K562 (cell line): ENCODE results near the gene ZNF594. TPM values are rescaled to one million over a fixed set of nuclear protein-coding genes. Genes with fewer than 3 reads are reported as not detected.

ENCODE experiments used
- ARID1B ChIP-seq: fragments of 450-650 bp; IDR thresholded peaks from 2 replicates; pipeline ENCODE4 v1.6.1; 2016; ENCODE audit warnings: antibody characterized with exemption, mild to moderate bottlenecking, inconsistent platforms
- CBX3 ChIP-seq, 2 experiments: IDR thresholded peaks; 1 replicate in 1 of 2; 2 replicates in 1 of 2; pipeline ENCODE4 v1.6.1; 2012; ENCODE audit warnings: inconsistent platforms in 2 of 2, low read length in 2 of 2, borderline replicate concordance in 1 of 2, control low read depth in 1 of 2
- DACH1 ChIP-seq: fragments of 450-650 bp; IDR thresholded peaks from 2 replicates; pipeline ENCODE4 v1.6.1; 2018; ENCODE audit not compliant: partially characterized antibody
- ETV1 ChIP-seq: fragments of 450-650 bp; conservative IDR thresholded peaks from 2 replicates; pipeline ENCODE4 v1.6.1; 2016; ENCODE audit warnings: missing genetic modification characterization, control low read depth, low read depth, missing compliant biosample characterization
- FIP1L1 ChIP-seq: fragments of 200-400 bp; formaldehyde crosslinking; IDR thresholded peaks from 2 replicates; pipeline ENCODE4 v1.6.1; 2018; ENCODE audit warnings: mild to moderate bottlenecking, low read depth, low read length; ENCODE audit not compliant: poor library complexity, severe bottlenecking
- GABPA ChIP-seq: fragments of 200-800 bp; sonication (Bioruptor generic); conservative IDR thresholded peaks from 2 replicates; pipeline ENCODE4 v1.6.1; 2016; ENCODE audit warnings: low read depth, missing genetic modification characterization, missing compliant biosample characterization
- KAT7 ChIP-seq: sonication (generic); formaldehyde crosslinking; IDR thresholded peaks from 2 replicates; pipeline ENCODE4 v1.8.0; 2022; ENCODE audit warnings: missing genetic modification reagents, mild to moderate bottlenecking, borderline replicate concordance
- KDM5B ChIP-seq: fragments of 200-600 bp; sonication (generic); IDR thresholded peaks from 2 replicates; pipeline ENCODE4 v1.6.1; 2012; ENCODE audit warnings: low read depth, mild to moderate bottlenecking, moderate library complexity, low read length, control low read depth, inconsistent platforms; ENCODE audit not compliant: insufficient replicate concordance
- MBD2 ChIP-seq: sonication (generic); IDR thresholded peaks from 2 replicates; pipeline ENCODE4 v1.6.1; 2016; ENCODE audit warnings: low read depth, borderline replicate concordance
- NFIC ChIP-seq: fragments of 450-650 bp; IDR thresholded peaks from 2 replicates; pipeline ENCODE4 v1.6.1; 2017; ENCODE audit warnings: mild to moderate bottlenecking, inconsistent platforms
- PHF8 ChIP-seq: fragments of 200-600 bp; sonication (generic); IDR thresholded peaks from 2 replicates; pipeline ENCODE4 v1.6.1; 2012; ENCODE audit warnings: mixed run types, mild to moderate bottlenecking, inconsistent platforms, low read length, moderate library complexity, borderline replicate concordance
- RBBP5 ChIP-seq: fragments of 200-600 bp; sonication (generic); IDR thresholded peaks from 2 replicates; pipeline ENCODE4 v1.6.1; 2012; ENCODE audit warnings: borderline replicate concordance, mild to moderate bottlenecking, low read length, control low read depth, inconsistent platforms; ENCODE audit not compliant: insufficient read depth, poor library complexity, severe bottlenecking
- RBM25 ChIP-seq: fragments of 200-400 bp; formaldehyde crosslinking; IDR thresholded peaks from 2 replicates; pipeline ENCODE4 v1.6.1; 2018; ENCODE audit warnings: low read length, low read depth, moderate library complexity; ENCODE audit not compliant: severe bottlenecking
- SAFB ChIP-seq: fragments of 200-400 bp; formaldehyde crosslinking; IDR thresholded peaks from 2 replicates; pipeline ENCODE4 v1.6.1; 2017; ENCODE audit warnings: low read depth, low read length, borderline replicate concordance
- SP1 ChIP-seq: sonication (generic); formaldehyde crosslinking; IDR thresholded peaks from 2 replicates; pipeline ENCODE4 v1.8.1; 2022; ENCODE audit warnings: mild to moderate bottlenecking, missing genetic modification reagents
- STAT5B ChIP-seq: fragments of 250-450 bp; sonication (Bioruptor Pico); IDR thresholded peaks from 2 replicates; pipeline ENCODE4 v1.8.0; 2021; ENCODE audit warnings: mild to moderate bottlenecking, inconsistent platforms
- TAF1 ChIP-seq: IDR thresholded peaks from 2 replicates; pipeline ENCODE4 v1.6.1; 2011; ENCODE audit warnings: mild to moderate bottlenecking, low read length, moderate library complexity; ENCODE audit not compliant: insufficient read depth, control insufficient read depth, severe bottlenecking; ENCODE audit errors: extremely low read depth
- XRCC3 ChIP-seq: fragments of 450-650 bp; IDR thresholded peaks from 2 replicates; pipeline ENCODE4 v1.6.1; 2017; ENCODE audit warnings: mild to moderate bottlenecking, moderate library complexity
- ZFX ChIP-seq: sonication (generic); formaldehyde crosslinking; IDR thresholded peaks from 2 replicates; pipeline ENCODE4 v1.8.0; 2022; ENCODE audit warnings: mild to moderate bottlenecking, missing genetic modification reagents, moderate library complexity
- ZNF384 ChIP-seq: IDR thresholded peaks from 2 replicates; pipeline ENCODE4 v1.6.1; 2012; ENCODE audit warnings: low read depth, low read length, improper control_type of control experiment
- polyA plus RNA-seq, 8 experiments: library from polyadenylated mRNA; depleted of rRNA in 4 of 8; stranded (reverse) in 5 of 8; unstranded in 3 of 8; fragments of >200 nt; fragmentation: Nextera tagmentation in 2 of 8; fragmentation: Illumina TruSeq in 1 of 8; extraction: Ambion mirVana in 2 of 8; extraction: Trizol in 1 of 8; gene quantifications; 2 replicates each; pipeline versions ENCODE4 v1.2.1 to v1.2.3, GENCODE V29; 2011 to 2014; ENCODE audit warnings: inconsistent platforms in 1 of 8, missing spikeins in 1 of 8
- total RNA-seq, 7 experiments: library from RNA; depleted of rRNA in 6 of 7; stranded (reverse); fragments of >200 nt in 6 of 7; fragmentation: Illumina TruSeq in 2 of 7; extraction: Trizol in 2 of 7; gene quantifications; 2 replicates each; pipeline versions ENCODE4 v1.2.1 to v1.2.3, GENCODE V29; 2011 to 2021; ENCODE audit warnings: low replicate concordance in 1 of 7
- TF ChIP-seq, protein P1 (sequence below): sonication (generic); formaldehyde crosslinking; IDR thresholded peaks from 2 replicates; pipeline ENCODE4 v1.8.0; 2022; ENCODE audit warnings: missing genetic modification reagents, mild to moderate bottlenecking, moderate library complexity, borderline replicate concordance
- TF ChIP-seq, protein P2 (sequence below): fragments of 200-800 bp; sonication (Bioruptor generic); IDR thresholded peaks from 2 replicates; pipeline ENCODE4 v1.6.1; 2017; ENCODE audit warnings: missing genetic modification characterization, missing compliant biosample characterization
- TF ChIP-seq, protein P3 (sequence below): fragments of 250-450 bp; sonication (Bioruptor Pico); IDR thresholded peaks from 2 replicates; pipeline ENCODE4 v1.8.0; 2022; ENCODE audit warnings: moderate library complexity, mild to moderate bottlenecking, inconsistent platforms

The ZNF594 gene
- total and polyA plus RNA-seq, 9 of the 15 experiments (the other 6 are each of a cell fraction or from before 2014, with no cell fraction given), result 0.24 to 4.7 (median 2.6) TPM

DNA sequence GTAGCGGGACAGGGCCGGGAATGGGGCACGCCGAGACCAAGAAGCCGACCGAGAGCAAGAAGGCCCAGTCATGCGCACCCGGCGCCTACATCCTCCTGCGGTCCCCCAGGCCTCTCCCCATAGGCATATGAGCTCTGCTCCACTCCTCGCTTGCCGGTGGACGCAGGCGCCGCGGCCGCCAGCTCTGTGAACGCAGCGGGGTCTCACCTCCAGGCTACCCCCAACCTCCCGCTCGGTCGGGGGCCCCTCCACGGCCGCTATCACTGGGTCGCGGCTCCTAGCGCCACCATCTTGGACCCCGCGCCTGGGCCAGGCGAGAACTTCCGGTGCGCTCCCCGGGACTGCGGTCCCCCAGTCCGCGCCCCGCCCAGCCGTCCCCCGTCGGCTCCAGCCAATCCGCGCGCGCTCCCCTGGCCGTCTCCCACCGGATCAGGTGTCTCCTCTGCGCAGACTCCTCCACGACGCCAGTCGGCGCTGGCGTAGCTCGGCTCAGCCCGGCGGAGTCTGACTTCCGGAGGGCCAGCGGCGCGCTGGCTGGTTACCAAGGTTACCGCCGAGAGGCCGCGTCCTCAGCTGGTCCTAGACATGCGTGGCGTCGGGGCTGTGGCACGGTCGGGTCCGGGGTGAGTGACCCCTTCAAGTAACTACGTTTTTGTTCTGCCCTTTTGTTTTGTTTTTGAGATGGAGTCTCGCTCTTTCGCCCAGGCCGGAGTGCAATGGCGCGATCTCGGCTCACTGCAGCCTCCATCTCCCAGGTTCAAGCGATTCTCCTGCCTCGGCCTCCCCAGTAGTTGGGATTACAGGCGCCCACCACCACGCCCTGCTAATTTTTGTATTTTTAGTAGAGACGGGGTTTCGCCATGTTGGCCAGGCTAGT, at the start of gene ZNF594 (continued):
- TF ChIP-seq, protein P1, sequence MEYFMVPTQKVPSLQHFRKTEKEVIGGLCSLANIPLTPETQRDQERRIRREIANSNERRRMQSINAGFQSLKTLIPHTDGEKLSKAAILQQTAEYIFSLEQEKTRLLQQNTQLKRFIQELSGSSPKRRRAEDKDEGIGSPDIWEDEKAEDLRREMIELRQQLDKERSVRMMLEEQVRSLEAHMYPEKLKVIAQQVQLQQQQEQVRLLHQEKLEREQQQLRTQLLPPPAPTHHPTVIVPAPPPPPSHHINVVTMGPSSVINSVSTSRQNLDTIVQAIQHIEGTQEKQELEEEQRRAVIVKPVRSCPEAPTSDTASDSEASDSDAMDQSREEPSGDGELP, result peak; percentile 97
- TF ChIP-seq NFIC (no peak; the same call in 1 of the 2 replicates), RBM25 (peak; percentile 42), ZFX (CRISPR knock-in tag) (peak; percentile 93), CBX3 (IDR thresholded peaks at IDR 0.05; ENCODE audit: borderline replicate concordance in 1 of 2, low read length in 2 of 2) (peak in 1 of 2 experiments; percentile 85; a peak in 2 of 3 replicates), FIP1L1 (peak; percentile 82), DACH1 (peak; percentile 38), KAT7 (CRISPR knock-in tag) (peak; percentile 57; the same call in 1 of the 2 replicates), PHF8 (peak; percentile 87), ETV1 (tag) (peak; percentile 89), MBD2 (no peak; the same call in 1 of the 2 replicates), KDM5B (peak; percentile 39), TAF1 (peak; percentile 52), XRCC3 (no peak), SP1 (CRISPR knock-in tag) (peak; percentile 76), ARID1B (no peak; the same call in 1 of the 2 replicates), STAT5B (CRISPR knock-in tag) (no peak), ZNF384 (0 out of 2 replicates have a peak, but pooled peaks have one; percentile 18), SAFB (0 out of 2 replicates have a peak, but pooled peaks have one; percentile 37), RBBP5 (peak; percentile 63), GABPA (peak; percentile 92)
- TF ChIP-seq, protein P2, sequence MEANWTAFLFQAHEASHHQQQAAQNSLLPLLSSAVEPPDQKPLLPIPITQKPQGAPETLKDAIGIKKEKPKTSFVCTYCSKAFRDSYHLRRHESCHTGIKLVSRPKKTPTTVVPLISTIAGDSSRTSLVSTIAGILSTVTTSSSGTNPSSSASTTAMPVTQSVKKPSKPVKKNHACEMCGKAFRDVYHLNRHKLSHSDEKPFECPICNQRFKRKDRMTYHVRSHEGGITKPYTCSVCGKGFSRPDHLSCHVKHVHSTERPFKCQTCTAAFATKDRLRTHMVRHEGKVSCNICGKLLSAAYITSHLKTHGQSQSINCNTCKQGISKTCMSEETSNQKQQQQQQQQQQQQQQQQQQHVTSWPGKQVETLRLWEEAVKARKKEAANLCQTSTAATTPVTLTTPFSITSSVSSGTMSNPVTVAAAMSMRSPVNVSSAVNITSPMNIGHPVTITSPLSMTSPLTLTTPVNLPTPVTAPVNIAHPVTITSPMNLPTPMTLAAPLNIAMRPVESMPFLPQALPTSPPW, result peak; percentile 76
- TF ChIP-seq, protein P3, sequence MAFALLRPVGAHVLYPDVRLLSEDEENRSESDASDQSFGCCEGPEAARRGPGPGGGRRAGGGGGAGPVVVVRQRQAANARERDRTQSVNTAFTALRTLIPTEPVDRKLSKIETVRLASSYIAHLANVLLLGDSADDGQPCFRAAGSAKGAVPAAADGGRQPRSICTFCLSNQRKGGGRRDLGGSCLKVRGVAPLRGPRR (CRISPR knock-in tag), result no peak
